RCC 7860 (cell line): ENCODE results near the gene MKLN1.
A peak's percentile ranks its signal among the peaks of the same experiment; 100 is the strongest.
"Not testable (repeated sequence)": the region's sequence is repeated elsewhere in the genome, so short reads cannot be mapped to it uniquely, and the experiment has no call there.

Source experiments
- DNase-seq: peaks from one replicate; pipeline ENCODE4 v3.0.0-alpha.2; 2015; ENCODE audit warnings: low spot score
- FAIRE-seq: peaks from 2 replicates; lab custom pipeline; 2012; peaks lifted over from hg19 to GRCh38; lab: Jason Lieb, UNC

Gene MKLN1

GRCh38 chr7:131388126-131388525, 60.5 kb downstream of the MKLN1 start:
- FAIRE-seq: no peak
- DNase-seq: no peak

- FAIRE-seq (peak; percentile 10), DNase-seq (no peak)
These were observed 62.6 kb downstream of the MKLN1 start for GRCh38 chr7:131390275-131390674.

- DNase-seq (no peak), FAIRE-seq (peak; percentile 33)
These were observed 63.5 kb downstream of the MKLN1 start for GRCh38 chr7:131391145-131391544.

- FAIRE-seq: no peak
- no peak for DNase-seq
These were observed 73.1 kb downstream of the MKLN1 start for GRCh38 chr7:131400681-131401176.

GRCh38 chr7:131401194-131401593, 73.5 kb downstream of the MKLN1 start:
- FAIRE-seq: no peak

GRCh38 chr7:131403322-131403721, 75.6 kb downstream of the MKLN1 start:
- DNase-seq: no peak
- FAIRE-seq: no peak

More at GRCh38 chr7:131401194-131401593, 73.5 kb downstream of the MKLN1 start:
- no peak for DNase-seq

GRCh38 chr7:131404226-131404911, 76.7 kb downstream of the MKLN1 start:
- no peak for DNase-seq
- FAIRE-seq: no peak

- DNase-seq (no peak), FAIRE-seq (no peak)
These were observed 81.6 kb downstream of the MKLN1 start for GRCh38 chr7:131409129-131409766.

- DNase-seq: no peak
- FAIRE-seq: no peak
These were observed 84.4 kb downstream of the MKLN1 start for GRCh38 chr7:131412031-131412430.

- DNase-seq (no peak), FAIRE-seq (no peak)
These were observed 86.0 kb downstream of the MKLN1 start for GRCh38 chr7:131413711-131414110.

- FAIRE-seq (peak; percentile 80), DNase-seq (peak; percentile 51)
These were observed 96.6 kb downstream of the MKLN1 start for GRCh38 chr7:131424219-131424822.

- DNase-seq (no peak), FAIRE-seq (no peak)
These were observed 98.3 kb downstream of the MKLN1 start for GRCh38 chr7:131425992-131426391.

GRCh38 chr7:131430826-131431225, 103.2 kb downstream of the MKLN1 start:
- DNase-seq, FAIRE-seq: not testable (repeated sequence)

- DNase-seq: no peak
- no peak for FAIRE-seq
These were observed 103.6 kb downstream of the MKLN1 start for GRCh38 chr7:131431289-131431688.

- DNase-seq (no peak), FAIRE-seq (no peak)
These were observed 104.1 kb downstream of the MKLN1 start for GRCh38 chr7:131431756-131432155.

- DNase-seq: no peak
- no peak for FAIRE-seq
These were observed 108.7 kb downstream of the MKLN1 start for GRCh38 chr7:131436384-131436783.

GRCh38 chr7:131438969-131439368, 111.3 kb downstream of the MKLN1 start:
- DNase-seq: no peak
- no peak for FAIRE-seq

- no peak for FAIRE-seq
- DNase-seq: no peak
These were observed 115.8 kb downstream of the MKLN1 start for GRCh38 chr7:131443496-131443895.

- no peak for FAIRE-seq
- no peak for DNase-seq
These were observed 117.0 kb downstream of the MKLN1 start for GRCh38 chr7:131444683-131445082.

GRCh38 chr7:131449373-131449902, 121.8 kb downstream of the MKLN1 start:
- no peak for DNase-seq
- FAIRE-seq: no peak

- DNase-seq (peak; percentile 21), FAIRE-seq (no peak)
These were observed 126.8 kb downstream of the MKLN1 start for GRCh38 chr7:131454498-131454897.

- FAIRE-seq (no peak), DNase-seq (no peak)
These were observed 127.3 kb downstream of the MKLN1 start for GRCh38 chr7:131455001-131455400.
